ENCODE data around the gene CREG2.
"Not testable (repeated sequence)": the region's sequence is repeated elsewhere in the genome, so short reads cannot be mapped to it uniquely, and the experiment has no call there.

The CREG2 gene

GRCh38 chr2:101369100-101369499, 18.2 kb downstream of the CREG2 start:
- DNase-seq: no peak

GRCh38 chr2:101368376-101368775, 18.9 kb downstream of the CREG2 start:
- DNase-seq: no peak

- DNase-seq: no peak
Measured at GRCh38 chr2:101367508-101367907, 19.8 kb downstream of the CREG2 start.

GRCh38 chr2:101364878-101365277, 22.4 kb downstream of the CREG2 start:
- no peak for DNase-seq

- DNase-seq: no peak
Measured at GRCh38 chr2:101362777-101363176, 24.5 kb downstream of the CREG2 start.

GRCh38 chr2:101362316-101362715, 25.0 kb downstream of the CREG2 start:
- DNase-seq: no peak

- DNase-seq: no peak
Measured at GRCh38 chr2:101361522-101361921, 25.8 kb downstream of the CREG2 start.

- no peak for DNase-seq
Measured at GRCh38 chr2:101361121-101361520, 26.2 kb downstream of the CREG2 start.

- no peak for DNase-seq
Measured at GRCh38 chr2:101360232-101360631, 27.1 kb downstream of the CREG2 start.

GRCh38 chr2:101359410-101359954, 27.8 kb downstream of the CREG2 start:
- no peak for DNase-seq

GRCh38 chr2:101357376-101357775, 29.9 kb downstream of the CREG2 start:
- no peak for DNase-seq

GRCh38 chr2:101356521-101356920, 30.8 kb downstream of the CREG2 start:
- no peak for DNase-seq

GRCh38 chr2:101356055-101356454, 31.2 kb downstream of the CREG2 start:
- DNase-seq: no peak

GRCh38 chr2:101355401-101356054, 31.8 kb downstream of the CREG2 start:
- DNase-seq: no peak

- no peak for DNase-seq
Measured at GRCh38 chr2:101354420-101355311, 32.6 kb downstream of the CREG2 start.

- DNase-seq: not testable (repeated sequence)
Measured at GRCh38 chr2:101352631-101353030, 34.7 kb downstream of the CREG2 start.

GRCh38 chr2:101351207-101351606, 36.1 kb downstream of the CREG2 start:
- DNase-seq: no peak

- DNase-seq: no peak
Measured at GRCh38 chr2:101349893-101350662, 37.2 kb downstream of the CREG2 start.

- no peak for DNase-seq
Measured at GRCh38 chr2:101348883-101349282, 38.4 kb downstream of the CREG2 start.

GRCh38 chr2:101346909-101347308, 40.4 kb downstream of the CREG2 start:
- DNase-seq: no peak

- no peak for DNase-seq
Measured at GRCh38 chr2:101344137-101344536, 43.2 kb downstream of the CREG2 start.

GRCh38 chr2:101342625-101343008, 44.7 kb downstream of the CREG2 start:
- no peak for DNase-seq

Measured in activated CD8-positive, alpha-beta memory T cell treated with anti-CD3 and anti-CD28 coated beads for 24 hours (primary cell).